Measurements from ENCODE around the gene CHMP2A. TPM values are rescaled to one million over a fixed set of nuclear protein-coding genes. Genes with fewer than 3 reads are reported as not detected.
"Not testable (repeated sequence)": the region's sequence is repeated elsewhere in the genome, so short reads cannot be mapped to it uniquely, and the experiment has no call there.

Gene CHMP2A
- polyA plus RNA-seq, 12 donors, result 63.8 to 111 (median 69.9) TPM; not detected in 1

DNA sequence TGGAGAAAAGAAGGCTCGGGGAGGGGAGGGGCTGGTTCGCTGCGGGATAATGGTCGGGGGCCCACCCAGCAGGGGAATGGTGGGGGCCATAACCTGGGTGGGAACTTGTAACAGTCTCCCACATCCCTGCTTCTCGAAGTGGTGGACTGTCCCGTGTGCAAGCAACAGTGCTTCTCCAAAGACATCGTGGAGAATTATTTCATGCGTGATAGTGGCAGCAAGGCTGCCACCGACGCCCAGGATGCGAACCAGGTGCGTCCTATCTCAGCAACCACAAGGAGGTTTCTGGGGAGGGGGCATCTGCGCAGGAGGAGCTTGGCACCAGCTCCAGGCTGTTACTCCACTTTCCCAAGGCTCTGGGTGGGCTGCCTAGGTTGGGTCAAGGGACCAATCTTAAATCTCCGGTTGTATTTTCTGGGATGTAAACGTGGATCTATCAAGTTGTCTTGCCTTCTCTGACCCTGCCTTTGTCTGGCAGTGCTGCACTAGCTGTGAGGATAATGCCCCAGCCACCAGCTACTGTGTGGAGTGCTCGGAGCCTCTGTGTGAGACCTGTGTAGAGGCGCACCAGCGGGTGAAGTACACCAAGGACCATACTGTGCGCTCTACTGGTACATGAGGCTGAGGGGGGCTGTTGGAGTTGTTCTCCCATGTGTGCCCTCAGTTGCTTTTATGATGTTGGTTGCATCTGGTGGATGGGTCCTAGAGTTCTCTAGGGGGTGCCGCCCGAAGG, 9.5 kb downstream of the CHMP2A start:
- no peak for DNase-seq

- DNase-seq, result no peak
Measured at GRCh38 chr19:58544591-58545285, 10.2 kb downstream of the CHMP2A start.

- DNase-seq, result peak; percentile 98
Measured at GRCh38 chr19:58543826-58544590, 10.9 kb downstream of the CHMP2A start, which contains the start of gene TRIM28. TSS of gene TRIM28 (plus strand) at chr19:58544064. CDS start at chr19:58544758, 694 bp downstream.

DNA sequence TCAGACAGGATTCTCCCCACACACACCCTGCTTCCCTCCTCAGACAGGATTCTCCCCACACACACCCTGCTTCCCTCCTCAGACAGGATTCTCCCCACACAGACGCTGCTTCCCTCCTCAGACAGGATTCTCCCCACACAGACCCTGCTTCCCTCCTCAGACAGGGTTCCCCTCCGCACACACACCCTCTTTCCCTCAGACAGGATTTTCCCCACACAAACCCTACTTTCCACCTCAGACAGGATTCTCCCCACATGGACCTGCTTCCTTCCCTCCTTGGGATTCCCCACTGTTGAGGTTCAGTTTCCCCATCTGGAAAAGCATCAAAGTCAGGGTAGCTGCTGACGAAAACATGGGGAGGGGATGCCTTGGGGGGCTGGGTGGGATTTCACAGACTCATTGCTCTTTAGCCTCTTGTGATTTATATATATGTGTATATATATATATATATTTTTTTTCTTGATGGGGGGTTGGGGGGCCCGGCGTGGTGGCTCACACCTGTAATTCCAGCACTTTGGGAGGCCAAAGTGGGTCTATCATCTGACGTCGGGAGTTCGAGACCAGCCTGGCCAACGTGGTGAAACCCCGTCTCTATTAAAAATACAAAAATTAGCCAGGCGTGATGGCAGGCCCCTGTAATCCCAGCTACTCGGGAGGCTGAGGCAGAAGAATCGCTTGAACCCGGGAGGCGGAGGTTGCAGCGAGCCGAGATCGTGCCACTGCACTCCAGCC, 12.1 kb downstream of the CHMP2A start:
- not testable (repeated sequence) for DNase-seq

- DNase-seq, result not testable (repeated sequence)
Measured at GRCh38 chr19:58539169-58539559, 15.7 kb downstream of the CHMP2A start.

GRCh38 chr19:58538257-58539168, 16.4 kb downstream of the CHMP2A start:
- DNase-seq, result no peak

DNA sequence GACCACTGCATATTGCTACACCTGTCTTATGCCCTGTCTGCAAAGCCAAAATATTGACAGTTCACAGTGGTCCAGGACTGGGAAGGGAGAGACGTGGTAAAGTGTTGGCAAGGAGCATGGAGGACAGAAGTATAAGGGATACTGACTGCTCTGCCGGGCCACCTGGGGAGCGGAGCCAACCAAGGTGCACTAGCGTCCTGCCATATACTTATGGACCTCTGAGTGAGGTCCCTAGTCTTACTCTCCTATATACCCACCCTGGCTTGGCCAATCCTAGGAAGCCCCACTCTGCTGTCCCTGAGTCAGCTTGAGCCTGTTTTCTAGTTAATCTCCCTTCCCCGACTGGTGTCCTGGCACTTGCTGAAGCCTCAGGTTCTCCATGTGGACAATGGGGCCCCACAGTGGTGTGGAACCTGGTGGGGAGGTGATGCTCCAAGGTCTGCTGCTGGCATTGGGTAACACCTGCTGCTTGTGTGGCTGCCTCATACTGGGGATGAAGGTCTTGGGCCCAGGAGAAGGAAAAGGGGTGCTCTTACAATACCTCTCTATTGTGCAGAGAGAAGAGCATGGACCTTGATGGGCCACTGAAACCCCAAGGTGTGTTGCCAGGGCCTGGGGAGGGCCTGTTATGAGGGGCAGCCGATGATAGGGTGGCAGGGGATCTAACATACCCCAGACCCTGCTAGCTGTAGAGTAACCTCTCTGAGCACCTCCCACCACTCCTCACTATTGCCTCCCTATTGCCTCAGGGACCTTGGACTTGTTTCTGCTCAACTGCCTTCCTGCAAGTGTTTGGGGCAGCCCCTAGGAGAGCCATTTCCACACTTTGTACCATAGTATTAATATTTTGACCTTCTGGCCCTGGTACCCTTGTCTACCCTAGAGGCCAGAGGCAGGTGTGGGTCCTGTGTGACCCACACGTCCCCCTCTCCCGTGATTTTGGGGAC, 17.8 kb downstream of the CHMP2A start:
- DNase-seq, result no peak

GRCh38 chr19:58535857-58536256, 19.0 kb downstream of the CHMP2A start:
- no peak for DNase-seq

DNA sequence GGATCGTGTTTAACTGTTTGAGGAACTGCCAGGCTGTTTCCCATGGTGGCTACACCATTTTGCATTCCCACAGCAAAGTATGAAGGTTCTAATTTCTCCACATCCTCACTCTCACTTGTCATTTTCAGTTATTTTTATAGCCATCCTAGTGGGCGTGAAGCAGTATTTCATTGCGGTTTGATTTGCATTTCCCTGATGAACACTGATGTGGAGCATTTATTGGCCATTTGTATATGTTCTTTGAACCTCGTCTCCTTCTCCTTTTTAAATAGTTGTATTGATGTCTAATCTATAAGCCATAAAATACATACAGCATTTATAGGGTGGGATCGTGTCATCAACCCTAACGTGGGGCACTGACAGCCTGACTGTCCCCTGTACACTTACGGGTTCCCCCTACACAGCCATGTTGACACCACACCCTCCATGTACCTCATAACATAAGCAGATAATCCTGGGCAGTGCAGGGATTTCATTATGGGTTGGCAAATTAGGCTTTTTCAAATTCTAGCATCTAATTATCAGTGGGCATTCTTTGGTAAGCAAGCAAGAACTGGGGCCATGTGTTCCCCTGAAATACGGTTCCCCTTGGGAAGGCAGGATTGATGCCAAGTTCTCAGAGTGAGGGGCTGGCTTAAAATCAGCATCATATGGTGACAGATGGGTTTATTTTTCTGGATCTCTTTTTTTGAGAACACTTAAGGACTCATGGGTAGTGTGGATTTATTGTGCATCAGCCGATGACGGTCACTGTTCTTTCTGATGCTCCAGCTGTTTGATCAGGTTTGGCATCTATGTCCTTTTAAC, 23.7 kb downstream of the CHMP2A start:
- no peak for DNase-seq

GRCh38 chr19:58529405-58529804, 25.5 kb downstream of the CHMP2A start:
- no peak for DNase-seq

- DNase-seq, result no peak
Measured at GRCh38 chr19:58522709-58523108, 32.2 kb downstream of the CHMP2A start.

DNA sequence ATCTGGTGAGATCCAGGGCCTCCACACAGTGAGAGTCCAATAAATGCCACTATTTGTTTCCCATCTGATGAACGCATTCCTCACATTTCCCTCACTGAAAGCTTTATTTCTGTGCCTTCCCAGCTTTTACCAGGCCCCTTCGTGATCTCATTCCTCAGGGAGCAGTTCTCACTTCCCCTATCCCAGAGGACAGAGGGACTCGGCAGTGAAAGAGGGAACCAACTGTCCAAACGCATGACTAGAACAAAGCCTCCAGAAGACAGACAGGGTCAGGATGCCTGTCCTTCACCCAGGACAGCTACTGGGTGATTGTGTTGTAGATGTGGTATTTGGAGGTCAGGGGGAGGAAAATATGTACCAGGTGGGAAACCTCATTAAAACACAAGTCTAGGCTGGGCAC, 33.3 kb downstream of the CHMP2A start:
- no peak for DNase-seq

GRCh38 chr19:58520257-58520599, 34.7 kb downstream of the CHMP2A start:
- DNase-seq, result no peak

DNA sequence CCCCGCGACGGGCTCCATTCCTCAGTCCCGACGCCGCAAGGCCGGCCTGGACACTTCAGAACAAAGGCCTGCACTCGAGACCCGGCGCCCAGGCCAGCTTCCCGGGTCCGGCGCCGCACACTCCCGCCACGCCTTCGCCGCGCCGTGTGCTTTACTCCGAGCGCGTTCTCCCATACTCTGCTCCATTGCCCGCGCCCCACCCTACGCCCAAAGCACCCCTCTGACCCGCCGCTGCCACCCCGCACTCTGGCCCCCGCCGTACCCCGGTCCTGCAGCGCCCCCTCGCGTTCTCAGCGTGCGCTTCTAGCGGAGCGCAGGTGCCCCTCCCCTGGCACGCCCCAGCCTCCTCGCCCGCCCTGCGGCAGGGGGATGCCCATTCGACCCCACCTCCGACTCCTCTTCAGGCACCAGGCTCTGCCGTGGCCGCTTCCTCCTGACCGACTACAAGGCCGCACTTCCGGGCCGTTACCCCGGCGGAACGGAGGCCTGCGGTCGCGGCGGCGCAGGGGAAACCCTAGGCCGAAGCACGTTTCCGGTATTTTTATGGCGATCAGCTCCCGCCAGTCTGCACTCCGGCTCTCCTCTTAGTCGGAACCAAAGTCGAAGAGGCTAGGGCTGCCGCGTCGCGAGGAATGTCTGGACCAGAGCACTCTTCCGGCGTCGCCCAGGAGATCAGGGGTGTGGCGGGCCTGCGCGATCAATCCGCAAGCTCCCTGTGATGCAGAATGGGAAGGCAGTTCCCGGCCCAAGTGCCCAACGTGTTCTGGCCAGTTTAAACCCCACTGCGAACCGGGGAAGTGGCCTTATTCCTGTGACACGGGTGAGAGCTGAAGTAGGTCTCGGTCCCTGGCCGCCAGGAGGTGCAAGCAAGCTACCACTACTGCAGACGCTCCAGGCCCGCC, 35.3 kb downstream of the CHMP2A start, which contains the start of gene ZBTB45:
ZBTB45 (minus strand) TSS at position 456 of the 902 bp plus-strand sequence. CDS start 2,137 bp downstream, outside the sequence.
- DNase-seq, result peak; percentile 95

DNA sequence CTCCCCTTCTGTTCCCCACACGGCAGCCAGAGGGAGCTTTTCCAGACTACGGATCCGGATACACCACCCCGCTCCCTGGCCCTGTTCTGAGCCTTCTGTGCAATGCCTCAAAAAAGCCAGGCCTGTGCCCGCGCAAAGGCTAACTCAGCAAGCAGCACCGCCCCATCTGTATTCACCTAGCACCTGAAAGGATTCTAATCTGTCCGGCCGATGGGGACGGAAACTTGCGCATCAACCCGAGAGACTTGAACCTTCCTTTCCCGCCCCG, 35.9 kb downstream of the CHMP2A start:
- peak; percentile 75 for DNase-seq

DNA sequence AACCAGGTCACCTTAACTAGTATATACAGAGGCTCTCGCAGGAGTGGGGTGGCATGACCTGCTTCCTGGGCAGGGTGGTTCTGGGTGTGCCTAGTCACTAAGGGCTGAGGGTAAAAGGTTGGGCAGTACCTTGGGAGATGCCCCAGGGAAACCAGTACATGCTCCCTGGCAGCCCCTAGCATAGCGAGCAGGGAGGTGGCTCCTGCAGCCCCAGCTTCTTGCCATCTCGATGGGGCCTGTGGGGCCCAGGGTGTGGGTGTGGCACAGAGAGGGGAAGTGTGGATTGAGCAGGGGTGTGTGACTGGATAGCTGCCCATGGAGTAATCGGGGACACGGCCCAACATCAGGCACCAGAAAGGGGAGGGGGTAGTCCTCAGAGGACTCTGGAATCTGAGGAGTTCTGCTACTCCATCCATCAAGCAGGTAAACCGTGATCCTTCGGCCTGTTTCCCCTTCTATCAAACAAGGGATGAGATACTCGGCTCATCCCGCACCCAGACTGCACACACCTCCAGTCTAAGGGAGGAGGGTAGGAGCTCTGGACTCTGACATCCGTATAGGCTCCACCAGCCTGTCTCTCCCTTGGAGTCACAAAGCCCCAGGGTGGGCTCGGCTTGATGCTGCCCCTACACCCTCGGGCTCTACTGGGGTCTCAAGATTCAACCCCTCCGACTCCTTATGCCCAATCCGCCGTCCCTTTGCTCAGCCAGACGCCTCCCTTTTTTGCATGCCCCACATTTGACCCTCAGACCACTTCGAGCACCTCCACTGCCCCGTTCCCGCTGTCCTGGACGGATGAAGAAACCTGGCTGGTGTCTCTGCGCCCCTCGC, 36.4 kb downstream of the CHMP2A start:
- DNase-seq, result no peak
